B cell (primary cell): ENCODE data around the gene PRDM5. TPM values are rescaled to one million over a fixed set of nuclear protein-coding genes. Genes with fewer than 3 reads are reported as not detected.

Experiments
- ATAC-seq: fragments of 200-7000 bp; cut with Tn5 transposase; one replicate; pipeline ENCODE4 v1.10.0; 2021; ENCODE audit warnings: low read depth, mild to moderate bottlenecking, moderate number of reproducible peaks, moderate library complexity
- CTCF ChIA-PET: fragments of 350-600 bp; sonication (Branson Sonifier 250); formaldehyde crosslinking; loops from one replicate; lab custom pipeline; 2021; ENCODE audit warnings: antibody characterized with exemption, inconsistent platforms; lab: Charles Lee
- POLR2A ChIA-PET: fragments of 350-600 bp; sonication (Branson Sonifier 250); formaldehyde crosslinking; loops from one replicate; lab custom pipeline; 2021; ENCODE audit warnings: antibody characterized with exemption; lab: Charles Lee
- DNase-seq: peaks from one replicate; pipeline ENCODE4 v3.0.0; 2013
- H2AFZ ChIP-seq: 2 replicates; pipeline ENCODE4 v1.6.1; 2012; ENCODE audit warnings: mild to moderate bottlenecking, low read depth, low read length; ENCODE audit not compliant: insufficient read depth, poor library complexity, severe bottlenecking
- H3K27ac ChIP-seq, 2 donors: 1 replicate in 1 of 2; 2 replicates in 1 of 2; pipeline ENCODE4 v1.5.1; 2012 to 2013; ENCODE audit warnings: low read length in 2 of 2, mild to moderate bottlenecking in 2 of 2, moderate library complexity in 1 of 2
- H3K27me3 ChIP-seq, 4 experiments: fragments of 200-600 bp in 1 of 4; sonication (generic) in 1 of 4; replicated peaks in 1 of 4; 1 replicate in 2 of 4; 2 replicates in 2 of 4; pipeline versions ENCODE4 v1.6.1 to v1.7.0; 2013 to 2016; ENCODE audit warnings: low read length in 3 of 4, mild to moderate bottlenecking in 2 of 4, mixed read lengths in 1 of 4, moderate library complexity in 1 of 4; ENCODE audit not compliant: insufficient read depth in 4 of 4, control insufficient read depth in 3 of 4; ENCODE audit errors: control extremely low read depth in 1 of 4
- H3K36me3 ChIP-seq, 2 experiments: replicated peaks in 1 of 2; 1 replicate in 1 of 2; 2 replicates in 1 of 2; pipeline versions ENCODE4 v1.6.1 to v1.7.1; 2013; ENCODE audit warnings: low read length in 1 of 2; ENCODE audit not compliant: insufficient read depth in 2 of 2, control insufficient read depth in 1 of 2; ENCODE audit errors: control extremely low read depth in 1 of 2, extremely low read depth in 1 of 2
- H3K4me1 ChIP-seq, 2 donors: fragments of 200-600 bp in 1 of 2; sonication (generic) in 1 of 2; 1 replicate in 1 of 2; 2 replicates in 1 of 2; pipeline versions ENCODE4 v1.5.1 to v1.6.1; 2013 to 2017; ENCODE audit warnings: low read length in 2 of 2; ENCODE audit not compliant: control insufficient read depth in 2 of 2, insufficient read depth in 2 of 2
- H3K4me2 ChIP-seq: replicated peaks from 2 replicates; pipeline ENCODE3; 2012; ENCODE audit warnings: mild to moderate bottlenecking, low read depth, low read length; ENCODE audit not compliant: poor library complexity, severe bottlenecking
- H3K4me3 ChIP-seq, 5 experiments: fragments of 200-600 bp in 1 of 5; sonication (generic) in 1 of 5; 1 replicate in 3 of 5; 2 replicates in 2 of 5; pipeline versions ENCODE4 v1.5.1 to v1.7.0; 2011 to 2016; ENCODE audit warnings: low read length in 4 of 5, mild to moderate bottlenecking in 4 of 5, low read depth in 2 of 5, control low read depth in 1 of 5, moderate library complexity in 1 of 5; ENCODE audit not compliant: insufficient read depth in 1 of 5; ENCODE audit errors: control extremely low read depth in 1 of 5, extremely low read depth in 1 of 5
- H3K79me2 ChIP-seq: fragments of 200-600 bp; sonication (generic); one replicate; pipeline ENCODE4 v1.6.0; 2016; ENCODE audit warnings: low read length; ENCODE audit not compliant: control insufficient read depth, insufficient read depth
- H3K9ac ChIP-seq: fragments of 200-600 bp; sonication (generic); 2 replicates; pipeline ENCODE4 v1.6.1; 2017; ENCODE audit warnings: mild to moderate bottlenecking, low read length, moderate library complexity
- H3K9me3 ChIP-seq, 3 donors: one replicate each; pipeline versions ENCODE4 v1.6.1 to v1.7.1; 2013; ENCODE audit warnings: low read length in 2 of 3; ENCODE audit not compliant: control insufficient read depth in 2 of 3, insufficient read depth in 1 of 3; ENCODE audit errors: control extremely low read depth in 1 of 3
- H4K20me1 ChIP-seq: 2 replicates; pipeline ENCODE4 v1.6.0; 2012; ENCODE audit warnings: mild to moderate bottlenecking, low read length; ENCODE audit not compliant: insufficient read depth, control insufficient read depth, poor library complexity, severe bottlenecking
- H3K27ac Mint-ChIP-seq: one replicate; pipeline ENCODE4 v1.8.0; 2021; ENCODE audit warnings: mixed read lengths
- H3K27me3 Mint-ChIP-seq: one replicate; pipeline ENCODE4 v1.8.0; 2021; ENCODE audit warnings: mixed read lengths
- H3K4me1 Mint-ChIP-seq: one replicate; pipeline ENCODE4 v1.8.0; 2021; ENCODE audit warnings: mixed read lengths
- H3K4me3 Mint-ChIP-seq: one replicate; pipeline ENCODE4 v1.8.0; 2021; ENCODE audit warnings: mixed read lengths
- H3K9me3 Mint-ChIP-seq: one replicate; pipeline ENCODE4 v1.8.0; 2022; ENCODE audit warnings: mixed read lengths; ENCODE audit not compliant: insufficient read depth
- CTCF ChIP-seq: fragments of 200-600 bp; IDR thresholded peaks from one replicate; pipeline ENCODE4 v1.8.0; 2022; ENCODE audit warnings: antibody characterized with exemption, mild to moderate bottlenecking
- EZH2 ChIP-seq: IDR thresholded peaks from 2 replicates; pipeline ENCODE4 v1.6.1; 2012; ENCODE audit warnings: borderline replicate concordance, low read depth, mild to moderate bottlenecking, moderate library complexity, low read length; ENCODE audit not compliant: insufficient read depth, poor library complexity, severe bottlenecking
- WGBS: methylation state at CpG from one replicate; pipeline ENCODE4 v1.1.5; 2013; ENCODE audit warnings: missing lambda C conversion rate; ENCODE audit not compliant: insufficient coverage; 5-methylcytosine and 5-hydroxymethylcytosine counted together
- intact Hi-C: fragments of 100-400 bp; cut with micrococcal nuclease; formaldehyde crosslinking; loops from one replicate; pipeline ENCODE4 v1.10.0; 2022
- polyA plus RNA-seq: library from polyadenylated mRNA; depleted of rRNA; stranded (reverse); fragments of >200 nt; gene quantifications from 2 replicates; pipeline ENCODE4 v1.2.3, GENCODE V29; 2012
- total RNA-seq, 2 donors: library from RNA; stranded (reverse); fragments of 120-200 nt in 1 of 2; gene quantifications; 1 replicate in 1 of 2; 2 replicates in 1 of 2; pipeline versions ENCODE4 v1.2.3 to v1.2.4, GENCODE V29; 2013 to 2022

PRDM5 gene
- total and polyA plus RNA-seq, 2 donors (not counting 1 experiment from before 2014, with no cell fraction given), result not detected

- TF ChIP-seq EZH2 (no peak), CTCF (no peak)
- H3K4me2 ChIP-seq, result no peak overlapping the region
Measured at GRCh38 chr4:120714417-120715010, 208.0 kb downstream of the PRDM5 start.

GRCh38 chr4:120709991-120710390 lies 212.5 kb downstream of the PRDM5 start:
- Histone ChIP-seq H3K9me3 (no peaks in the 10 kb centered on the region), H3K27ac (no peak overlapping the region), H4K20me1 (no peaks in the 10 kb centered on the region), H3K27me3 (no peaks in the 10 kb centered on the region), H3K4me3 (no peak overlapping the region), H3K4me2 (no peak overlapping the region), H2AFZ (no peak overlapping the region), H3K4me1 (no peaks in the 10 kb centered on the region), H3K9ac (no peak overlapping the region), H3K36me3 (no peaks in the 10 kb centered on the region), H3K79me2 (no peaks in the 10 kb centered on the region)
- CTCF ChIA-PET, result no interaction called here
- no peak for TF ChIP-seq CTCF
- TF ChIP-seq EZH2, result no peak
- no peak overlapping the region for H3K27ac Mint-ChIP-seq
- POLR2A ChIA-PET, result no interaction called here
- no peak for ATAC-seq
- no peaks in the 10 kb centered on the region for H3K27me3 Mint-ChIP-seq
- DNase-seq, result no peak
- H3K4me3 Mint-ChIP-seq, result no peak overlapping the region
- WGBS, result 100% methylated on average over 1 of the region's 3 CpGs
- intact Hi-C loops, result no loop called here
- H3K9me3 Mint-ChIP-seq, result peaks cover 2% of the 10 kb centered on the region
- H3K4me1 Mint-ChIP-seq, result no peaks in the 10 kb centered on the region

More at GRCh38 chr4:120714417-120715010, 208.0 kb downstream of the PRDM5 start:
- H3K4me3 ChIP-seq, result no peak overlapping the region
- H3K4me1 ChIP-seq, result no peaks in the 10 kb centered on the region
- ChIA-PET CTCF (no interaction called here), POLR2A (no interaction called here)
- Mint-ChIP-seq H3K27ac (no peak overlapping the region), H3K9me3 (no peaks in the 10 kb centered on the region), H3K27me3 (no peaks in the 10 kb centered on the region), H3K4me3 (no peak overlapping the region), H3K4me1 (no peaks in the 10 kb centered on the region)
- H3K9ac ChIP-seq, result no peak overlapping the region
- no peaks in the 10 kb centered on the region for H3K9me3 ChIP-seq
- H3K27me3 ChIP-seq, result no peaks in the 10 kb centered on the region
- no peaks in the 10 kb centered on the region for H3K36me3 ChIP-seq
- ATAC-seq (no peak), DNase-seq (no peak)
- no peak overlapping the region for H2AFZ ChIP-seq
- no peaks in the 10 kb centered on the region for H3K79me2 ChIP-seq
- intact Hi-C loops, result no loop called here
- no peaks in the 10 kb centered on the region for H4K20me1 ChIP-seq
- H3K27ac ChIP-seq, result no peak overlapping the region
- 0% methylated on average over 2 of the region's 4 CpGs for WGBS
